Esophagus muscularis mucosa (tissue), 3 donors: ENCODE measurements around the gene JAGN1.

ENCODE experiments used
- CTCF ChIP-seq, 3 experiments: fragments of 200-600 bp in 2 of 3; fragments of 450-650 bp in 1 of 3; sonication (generic) in 2 of 3; IDR thresholded peaks; one replicate each; pipeline ENCODE4 v1.5.1; 2017 to 2019; ENCODE audit warnings: antibody characterized with exemption in 3 of 3, mild to moderate bottlenecking in 2 of 3, moderate library complexity in 1 of 3
- POLR2A ChIP-seq: fragments of 450-650 bp; IDR thresholded peaks from one replicate; pipeline ENCODE4 v1.6.1; 2017; ENCODE audit warnings: antibody characterized with exemption, moderate library complexity, mild to moderate bottlenecking, low read depth
- POLR2AphosphoS5 ChIP-seq, 2 donors: sonication (generic); formaldehyde crosslinking; IDR thresholded peaks; one replicate each; pipeline ENCODE4 v1.6.1; 2017; ENCODE audit warnings: antibody characterized with exemption in 2 of 2

GRCh38 chr3:9891072-9891622, 737 bp downstream of the JAGN1 start:
- TF ChIP-seq CTCF (IDR thresholded peaks at IDR 0.05) (no peak), POLR2A (no peak), POLR2AphosphoS5 (IDR thresholded peaks at IDR 0.05) (no peak)
